Measurements from ENCODE around the gene HIF1A. TPM values are rescaled to one million over a fixed set of nuclear protein-coding genes. Genes with fewer than 3 reads are reported as not detected.

The HIF1A gene
- total and polyA plus RNA-seq, 10 of the 15 experiments (the other 5 are each of a cell fraction or from before 2014, with no cell fraction given), result 18.3 to 97.0 (median 75.3) TPM

DNA sequence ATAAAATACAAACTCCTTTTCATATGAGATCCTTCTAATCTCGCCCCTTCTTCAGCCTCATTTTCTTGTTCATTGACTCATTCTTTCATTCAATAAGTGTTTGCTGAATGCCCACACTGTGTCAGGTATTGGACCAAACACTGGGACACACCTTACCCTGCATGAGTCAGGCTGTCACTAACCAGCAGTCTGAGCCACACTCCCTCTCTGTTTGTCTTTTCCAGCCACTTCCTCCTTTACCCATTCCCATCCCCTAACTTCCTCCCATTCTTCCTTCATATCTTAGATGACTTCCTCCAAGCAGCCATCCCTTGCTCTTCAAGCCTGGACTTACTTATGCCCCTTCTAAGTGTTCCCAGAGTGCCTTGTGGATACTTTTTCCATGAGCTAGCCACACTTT is 27.0 kb upstream of the HIF1A start:
- H3K9me3 ChIP-seq (replicated peaks; ENCODE audit: control insufficient read depth, insufficient read depth, low read length), result no peaks in the 10 kb centered on the region; the same call in 2 of the 3 replicates
- BruUV-seq (replicated peaks), result no TSS peak
- H3K27me3 ChIP-seq (replicated peaks in 1 of 2; ENCODE audit: control insufficient read depth in 2 of 2, insufficient read depth in 2 of 2, low read length in 1 of 2), result no peaks in the 10 kb centered on the region
- in situ Hi-C loops (cut with MboI) (no loop called here), intact Hi-C loops (cut with micrococcal nuclease; ENCODE audit: unreplicated experiment) (no loop called here)
- no peak overlapping the region for H2AFZ ChIP-seq (ENCODE audit: control insufficient read depth, low read depth, low read length)
- peaks cover 27% of the 10 kb centered on the region for H3K4me1 ChIP-seq (ENCODE audit: control insufficient read depth, insufficient read depth, low read length)
- DNase-seq (ENCODE audit: low read depth, low spot score) (no peak), FAIRE-seq (no peak), ATAC-seq (no peak)
- no peak overlapping the region for H3K9ac ChIP-seq (ENCODE audit: control insufficient read depth, insufficient read depth, low read length)
- H4K20me1 ChIP-seq (ENCODE audit: control insufficient read depth, insufficient read depth), result no peaks in the 10 kb centered on the region
- ChIA-PET RAD21 (ENCODE audit: unreplicated experiment) (interaction anchor here (0.8 to 1.9 kb wide), 2 partner anchors 30 to 117 kb away, joined by 3 to 7 read pairs; no protein-coding TSS in a partner anchor), CTCF (interaction anchor here (0.7 to 1.4 kb wide), 4 partner anchors 23 to 169 kb away, joined by 3 read pairs; no protein-coding TSS in a partner anchor), POLR2A (interaction anchor here (0.5 kb wide), 1 partner anchor 119 kb away, joined by 4 read pairs; no protein-coding TSS in a partner anchor), SMC1A (ENCODE audit: uncharacterized antibody, unreplicated experiment) (interaction anchor here (0.8 to 2.0 kb wide), 3 partner anchors 23 to 42 kb away, joined by 3 to 10 read pairs (median 10); no protein-coding TSS in a partner anchor)
- H3K27ac ChIP-seq (ENCODE audit: control insufficient read depth, insufficient read depth), result no peak overlapping the region
- WGBS (ENCODE audit: insufficient coverage, insufficient replicate concordance, low lambda C conversion rate, missing lambda C conversion rate), result 79% methylated on average over 1 of the region's 1 CpG
- H3K36me3 ChIP-seq (ENCODE audit: control insufficient read depth in 2 of 2, insufficient read depth in 2 of 2, low read length in 1 of 2), result no peaks in the 10 kb centered on the region
- H3K4me3 ChIP-seq, result no peak overlapping the region
- no peak overlapping the region for H3K4me2 ChIP-seq (ENCODE audit: control insufficient read depth, insufficient read depth)
- no peaks in the 10 kb centered on the region for H3K79me2 ChIP-seq (ENCODE audit: control insufficient read depth, insufficient read depth, low read length)
- no peak for TF ChIP-seq EZH2 (IDR thresholded peaks at IDR 0.05; ENCODE audit: borderline replicate concordance, control insufficient read depth, low read depth, low read length)
- TF ChIP-seq, protein P1, sequence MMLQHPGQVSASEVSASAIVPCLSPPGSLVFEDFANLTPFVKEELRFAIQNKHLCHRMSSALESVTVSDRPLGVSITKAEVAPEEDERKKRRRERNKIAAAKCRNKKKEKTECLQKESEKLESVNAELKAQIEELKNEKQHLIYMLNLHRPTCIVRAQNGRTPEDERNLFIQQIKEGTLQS (IDR thresholded peaks at IDR 0.05; ENCODE audit: borderline replicate concordance, extremely low read depth, low read depth, low read length), result no peak
- no peak for TF ChIP-seq CBFB (IDR thresholded peaks at IDR 0.05; ENCODE audit: low read depth)
- TF ChIP-seq, protein P2, sequence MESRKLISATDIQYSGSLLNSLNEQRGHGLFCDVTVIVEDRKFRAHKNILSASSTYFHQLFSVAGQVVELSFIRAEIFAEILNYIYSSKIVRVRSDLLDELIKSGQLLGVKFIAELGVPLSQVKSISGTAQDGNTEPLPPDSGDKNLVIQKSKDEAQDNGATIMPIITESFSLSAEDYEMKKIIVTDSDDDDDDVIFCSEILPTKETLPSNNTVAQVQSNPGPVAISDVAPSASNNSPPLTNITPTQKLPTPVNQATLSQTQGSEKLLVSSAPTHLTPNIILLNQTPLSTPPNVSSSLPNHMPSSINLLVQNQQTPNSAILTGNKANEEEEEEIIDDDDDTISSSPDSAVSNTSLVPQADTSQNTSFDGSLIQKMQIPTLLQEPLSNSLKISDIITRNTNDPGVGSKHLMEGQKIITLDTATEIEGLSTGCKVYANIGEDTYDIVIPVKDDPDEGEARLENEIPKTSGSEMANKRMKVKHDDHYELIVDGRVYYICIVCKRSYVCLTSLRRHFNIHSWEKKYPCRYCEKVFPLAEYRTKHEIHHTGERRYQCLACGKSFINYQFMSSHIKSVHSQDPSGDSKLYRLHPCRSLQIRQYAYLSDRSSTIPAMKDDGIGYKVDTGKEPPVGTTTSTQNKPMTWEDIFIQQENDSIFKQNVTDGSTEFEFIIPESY (IDR thresholded peaks at IDR 0.05), result no peak
- TF ChIP-seq, protein P3, sequence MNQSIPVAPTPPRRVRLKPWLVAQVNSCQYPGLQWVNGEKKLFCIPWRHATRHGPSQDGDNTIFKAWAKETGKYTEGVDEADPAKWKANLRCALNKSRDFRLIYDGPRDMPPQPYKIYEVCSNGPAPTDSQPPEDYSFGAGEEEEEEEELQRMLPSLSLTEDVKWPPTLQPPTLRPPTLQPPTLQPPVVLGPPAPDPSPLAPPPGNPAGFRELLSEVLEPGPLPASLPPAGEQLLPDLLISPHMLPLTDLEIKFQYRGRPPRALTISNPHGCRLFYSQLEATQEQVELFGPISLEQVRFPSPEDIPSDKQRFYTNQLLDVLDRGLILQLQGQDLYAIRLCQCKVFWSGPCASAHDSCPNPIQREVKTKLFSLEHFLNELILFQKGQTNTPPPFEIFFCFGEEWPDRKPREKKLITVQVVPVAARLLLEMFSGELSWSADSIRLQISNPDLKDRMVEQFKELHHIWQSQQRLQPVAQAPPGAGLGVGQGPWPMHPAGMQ (IDR thresholded peaks at IDR 0.05; ENCODE audit: borderline replicate concordance), result no peak
- TF ChIP-seq, protein P4, sequence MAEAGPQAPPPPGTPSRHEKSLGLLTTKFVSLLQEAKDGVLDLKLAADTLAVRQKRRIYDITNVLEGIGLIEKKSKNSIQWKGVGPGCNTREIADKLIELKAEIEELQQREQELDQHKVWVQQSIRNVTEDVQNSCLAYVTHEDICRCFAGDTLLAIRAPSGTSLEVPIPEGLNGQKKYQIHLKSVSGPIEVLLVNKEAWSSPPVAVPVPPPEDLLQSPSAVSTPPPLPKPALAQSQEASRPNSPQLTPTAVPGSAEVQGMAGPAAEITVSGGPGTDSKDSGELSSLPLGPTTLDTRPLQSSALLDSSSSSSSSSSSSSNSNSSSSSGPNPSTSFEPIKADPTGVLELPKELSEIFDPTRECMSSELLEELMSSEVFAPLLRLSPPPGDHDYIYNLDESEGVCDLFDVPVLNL (IDR thresholded peaks at IDR 0.05; ENCODE audit: low read depth, low read length), result no peak
- no peak for TF ChIP-seq POU2F2 (IDR thresholded peaks at IDR 0.05; ENCODE audit: borderline replicate concordance, low read depth, low read length)
- TF ChIP-seq, protein P5, sequence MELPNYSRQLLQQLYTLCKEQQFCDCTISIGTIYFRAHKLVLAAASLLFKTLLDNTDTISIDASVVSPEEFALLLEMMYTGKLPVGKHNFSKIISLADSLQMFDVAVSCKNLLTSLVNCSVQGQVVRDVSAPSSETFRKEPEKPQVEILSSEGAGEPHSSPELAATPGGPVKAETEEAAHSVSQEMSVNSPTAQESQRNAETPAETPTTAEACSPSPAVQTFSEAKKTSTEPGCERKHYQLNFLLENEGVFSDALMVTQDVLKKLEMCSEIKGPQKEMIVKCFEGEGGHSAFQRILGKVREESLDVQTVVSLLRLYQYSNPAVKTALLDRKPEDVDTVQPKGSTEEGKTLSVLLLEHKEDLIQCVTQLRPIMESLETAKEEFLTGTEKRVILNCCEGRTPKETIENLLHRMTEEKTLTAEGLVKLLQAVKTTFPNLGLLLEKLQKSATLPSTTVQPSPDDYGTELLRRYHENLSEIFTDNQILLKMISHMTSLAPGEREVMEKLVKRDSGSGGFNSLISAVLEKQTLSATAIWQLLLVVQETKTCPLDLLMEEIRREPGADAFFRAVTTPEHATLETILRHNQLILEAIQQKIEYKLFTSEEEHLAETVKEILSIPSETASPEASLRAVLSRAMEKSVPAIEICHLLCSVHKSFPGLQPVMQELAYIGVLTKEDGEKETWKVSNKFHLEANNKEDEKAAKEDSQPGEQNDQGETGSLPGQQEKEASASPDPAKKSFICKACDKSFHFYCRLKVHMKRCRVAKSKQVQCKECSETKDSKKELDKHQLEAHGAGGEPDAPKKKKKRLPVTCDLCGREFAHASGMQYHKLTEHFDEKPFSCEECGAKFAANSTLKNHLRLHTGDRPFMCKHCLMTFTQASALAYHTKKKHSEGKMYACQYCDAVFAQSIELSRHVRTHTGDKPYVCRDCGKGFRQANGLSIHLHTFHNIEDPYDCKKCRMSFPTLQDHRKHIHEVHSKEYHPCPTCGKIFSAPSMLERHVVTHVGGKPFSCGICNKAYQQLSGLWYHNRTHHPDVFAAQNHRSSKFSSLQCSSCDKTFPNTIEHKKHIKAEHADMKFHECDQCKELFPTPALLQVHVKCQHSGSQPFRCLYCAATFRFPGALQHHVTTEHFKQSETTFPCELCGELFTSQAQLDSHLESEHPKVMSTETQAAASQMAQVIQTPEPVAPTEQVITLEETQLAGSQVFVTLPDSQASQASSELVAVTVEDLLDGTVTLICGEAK (IDR thresholded peaks at IDR 0.05; ENCODE audit: borderline replicate concordance), result no peak
- TF ChIP-seq, protein P6, sequence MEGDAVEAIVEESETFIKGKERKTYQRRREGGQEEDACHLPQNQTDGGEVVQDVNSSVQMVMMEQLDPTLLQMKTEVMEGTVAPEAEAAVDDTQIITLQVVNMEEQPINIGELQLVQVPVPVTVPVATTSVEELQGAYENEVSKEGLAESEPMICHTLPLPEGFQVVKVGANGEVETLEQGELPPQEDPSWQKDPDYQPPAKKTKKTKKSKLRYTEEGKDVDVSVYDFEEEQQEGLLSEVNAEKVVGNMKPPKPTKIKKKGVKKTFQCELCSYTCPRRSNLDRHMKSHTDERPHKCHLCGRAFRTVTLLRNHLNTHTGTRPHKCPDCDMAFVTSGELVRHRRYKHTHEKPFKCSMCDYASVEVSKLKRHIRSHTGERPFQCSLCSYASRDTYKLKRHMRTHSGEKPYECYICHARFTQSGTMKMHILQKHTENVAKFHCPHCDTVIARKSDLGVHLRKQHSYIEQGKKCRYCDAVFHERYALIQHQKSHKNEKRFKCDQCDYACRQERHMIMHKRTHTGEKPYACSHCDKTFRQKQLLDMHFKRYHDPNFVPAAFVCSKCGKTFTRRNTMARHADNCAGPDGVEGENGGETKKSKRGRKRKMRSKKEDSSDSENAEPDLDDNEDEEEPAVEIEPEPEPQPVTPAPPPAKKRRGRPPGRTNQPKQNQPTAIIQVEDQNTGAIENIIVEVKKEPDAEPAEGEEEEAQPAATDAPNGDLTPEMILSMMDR (IDR thresholded peaks at IDR 0.05 in 2 of 3, conservative IDR thresholded peaks at IDR 0.05 in 1 of 3; ENCODE audit: control insufficient read depth in 2 of 3, extremely low read depth in 1 of 3, insufficient read depth in 1 of 3, low read depth in 3 of 3, low read length in 3 of 3), result no peak
- no peak for TF ChIP-seq NFXL1 (IDR thresholded peaks at IDR 0.05; ENCODE audit: borderline replicate concordance)
- TF ChIP-seq KDM1A (IDR thresholded peaks at IDR 0.05; ENCODE audit: borderline replicate concordance), result no peak

Data from GM12878 (cell line).